Liver (tissue), 9 donors: ENCODE measurements around the gene PCGF2. TPM values are rescaled to one million over a fixed set of nuclear protein-coding genes. Genes with fewer than 3 reads are reported as not detected.

Experiments used
- DNase-seq: peaks from one replicate; pipeline ENCODE4 v3.0.0-alpha.2; 2017; ENCODE audit warnings: low spot score
- H3K27ac ChIP-seq, 2 donors: one replicate each; pipeline ENCODE4 v1.7.0; 2013; ENCODE audit warnings: inconsistent platforms in 2 of 2, low read length in 2 of 2, control low read depth in 1 of 2, low read depth in 1 of 2, mild to moderate bottlenecking in 1 of 2
- H3K27me3 ChIP-seq, 4 donors: one replicate each; pipeline versions ENCODE4 v1.6.1 to v1.7.0; 2013; ENCODE audit warnings: low read length in 3 of 4, inconsistent platforms in 1 of 4, mild to moderate bottlenecking in 1 of 4, moderate library complexity in 1 of 4; ENCODE audit not compliant: control insufficient read depth in 4 of 4, insufficient read depth in 4 of 4
- H3K36me3 ChIP-seq, 4 donors: one replicate each; pipeline versions ENCODE4 v1.6.1 to v1.7.0; 2013; ENCODE audit warnings: low read length in 3 of 4, mild to moderate bottlenecking in 3 of 4, low read depth in 1 of 4, moderate library complexity in 1 of 4; ENCODE audit not compliant: control insufficient read depth in 4 of 4, insufficient read depth in 3 of 4
- H3K4me1 ChIP-seq, 4 donors: one replicate each; pipeline versions ENCODE4 v1.6.1 to v1.7.0; 2013; ENCODE audit warnings: low read length in 3 of 4, mild to moderate bottlenecking in 3 of 4, moderate library complexity in 1 of 4; ENCODE audit not compliant: control insufficient read depth in 4 of 4, insufficient read depth in 4 of 4
- H3K4me3 ChIP-seq, 3 donors: one replicate each; pipeline versions ENCODE4 v1.6.1 to v1.7.0; 2013; ENCODE audit warnings: low read length in 3 of 3, control low read depth in 1 of 3, low read depth in 1 of 3, mild to moderate bottlenecking in 1 of 3
- H3K9ac ChIP-seq, 2 donors: one replicate each; pipeline ENCODE4 v1.7.0; 2013; ENCODE audit warnings: low read length in 2 of 2, mild to moderate bottlenecking in 2 of 2, moderate library complexity in 2 of 2, control low read depth in 1 of 2, low read depth in 1 of 2
- H3K9me3 ChIP-seq, 4 donors: one replicate each; pipeline versions ENCODE4 v1.6.1 to v1.7.0; 2013; ENCODE audit warnings: low read length in 3 of 4; ENCODE audit not compliant: control insufficient read depth in 4 of 4
- ATF3 ChIP-seq: IDR thresholded peaks from 2 replicates; pipeline ENCODE4 v1.6.1; 2016; ENCODE audit warnings: antibody characterized with exemption
- CTCF ChIP-seq: fragments of 150-350 bp; IDR thresholded peaks from 2 replicates; pipeline ENCODE4 v1.5.1; 2017; ENCODE audit warnings: improper control_type of control experiment, low read depth, low read length; ENCODE audit not compliant: missing input control
- EGR1 ChIP-seq, 2 donors: IDR thresholded peaks; 2 replicates each; pipeline ENCODE4 v1.6.1; 2016 to 2018; ENCODE audit warnings: antibody characterized with exemption in 2 of 2, low read depth in 2 of 2
- FOXA1 ChIP-seq: IDR thresholded peaks from 2 replicates; pipeline ENCODE4 v1.6.1; 2016; ENCODE audit warnings: antibody characterized with exemption
- FOXA2 ChIP-seq: IDR thresholded peaks from 2 replicates; pipeline ENCODE4 v1.6.1; 2016; ENCODE audit warnings: antibody characterized with exemption
- GABPA ChIP-seq, 2 donors: IDR thresholded peaks in 1 of 2; conservative IDR thresholded peaks in 1 of 2; 2 replicates each; pipeline ENCODE4 v1.6.1; 2016; ENCODE audit warnings: antibody characterized with exemption in 2 of 2, mild to moderate bottlenecking in 1 of 2, moderate library complexity in 1 of 2
- HNF4A ChIP-seq, 2 donors: conservative IDR thresholded peaks; 2 replicates each; pipeline ENCODE4 v1.6.1; 2016; ENCODE audit warnings: antibody characterized with exemption in 2 of 2, mild to moderate bottlenecking in 2 of 2
- HNF4G ChIP-seq: IDR thresholded peaks from 2 replicates; pipeline ENCODE4 v1.6.1; 2016; ENCODE audit warnings: antibody characterized with exemption
- MAX ChIP-seq: IDR thresholded peaks from 2 replicates; pipeline ENCODE4 v1.6.1; 2016; ENCODE audit warnings: antibody characterized with exemption
- NR2F2 ChIP-seq: IDR thresholded peaks from 2 replicates; pipeline ENCODE4 v1.6.1; 2016; ENCODE audit warnings: antibody characterized with exemption
- RAD21 ChIP-seq, 2 donors: IDR thresholded peaks; 2 replicates each; pipeline ENCODE4 v1.6.1; 2016; ENCODE audit warnings: antibody characterized with exemption in 2 of 2, mild to moderate bottlenecking in 2 of 2
- RXRA ChIP-seq, 2 donors: IDR thresholded peaks; 2 replicates each; pipeline ENCODE4 v1.6.1; 2017 to 2018; ENCODE audit warnings: antibody characterized with exemption in 2 of 2, mild to moderate bottlenecking in 1 of 2
- SP1 ChIP-seq: IDR thresholded peaks from 2 replicates; pipeline ENCODE4 v1.6.1; 2018; ENCODE audit warnings: antibody characterized with exemption, mild to moderate bottlenecking
- TAF1 ChIP-seq: conservative IDR thresholded peaks from 2 replicates; pipeline ENCODE4 v1.6.1; 2016; ENCODE audit warnings: antibody characterized with exemption, mild to moderate bottlenecking
- YY1 ChIP-seq: IDR thresholded peaks from 2 replicates; pipeline ENCODE4 v1.6.1; 2016; ENCODE audit warnings: antibody characterized with exemption, mild to moderate bottlenecking
- ZBTB33 ChIP-seq: IDR thresholded peaks from 2 replicates; pipeline ENCODE4 v1.6.1; 2016; ENCODE audit warnings: antibody characterized with exemption
- WGBS: extraction: QIAGEN DNeasy Blood & Tissue Kit; methylation state at CpG from one replicate; pipeline ENCODE4 v1.1.7; 2013; 5-methylcytosine and 5-hydroxymethylcytosine counted together
- polyA plus RNA-seq, 2 donors: library from polyadenylated mRNA; stranded (reverse) in 1 of 2; unstranded in 1 of 2; fragments of 200-250 nt in 1 of 2; fragments of >200 nt in 1 of 2; fragmentation: Nextera tagmentation in 1 of 2; extraction: Ambion mirVana in 1 of 2; gene quantifications; one replicate each; pipeline versions ENCODE4 v1.2.1 to v1.2.3, GENCODE V29; 2013 to 2015
- total RNA-seq, 2 donors: library from RNA; depleted of rRNA; stranded (reverse); fragments of >200 nt; gene quantifications; one replicate each; pipeline ENCODE4 v1.2.3, GENCODE V29; 2014
- donor health status: healthy.
- donor health status: healthy.
- donor health status: healthy.
- donor health status: healthy.
- donor health status: healthy.

Gene PCGF2
- total and polyA plus RNA-seq, 4 donors, result 1.2 to 3.2 (median 1.8) TPM

GRCh38 chr17:38711792-38712571, 36.2 kb downstream of the PCGF2 start:
- Histone ChIP-seq H3K9me3 (no peaks in the 10 kb centered on the region), H3K4me3 (no peak overlapping the region), H3K4me1 (peaks cover 0 to 5% (median 0%) of the 10 kb centered on the region in 4 donors), H3K27me3 (no peaks in the 10 kb centered on the region), H3K36me3 (peaks cover 6 to 45% (median 13%) of the 10 kb centered on the region in 4 donors), H3K9ac (no peak overlapping the region), H3K27ac (no peak overlapping the region)
- TF ChIP-seq HNF4G, result no peak
- TF ChIP-seq NR2F2, result no peak
- TF ChIP-seq RAD21 (IDR thresholded peaks at IDR 0.05), result no peak
- no peak for TF ChIP-seq FOXA2
- no peak for TF ChIP-seq FOXA1
- no peak for TF ChIP-seq HNF4A (conservative IDR thresholded peaks at IDR 0.05)
- no peak for TF ChIP-seq SP1
- TF ChIP-seq YY1, result no peak
- no peak for DNase-seq
- 85% methylated on average over 26 of the region's 26 CpGs for WGBS

- WGBS, result 86% methylated on average over 5 of the region's 5 CpGs
- Histone ChIP-seq H3K27me3 (no peaks in the 10 kb centered on the region), H3K27ac (no peak overlapping the region), H3K36me3 (peaks cover 6 to 37% (median 12%) of the 10 kb centered on the region in 4 donors), H3K9me3 (no peaks in the 10 kb centered on the region), H3K9ac (no peak overlapping the region), H3K4me3 (no peak overlapping the region), H3K4me1 (peaks cover 0 to 11% (median 4%) of the 10 kb centered on the region in 4 donors)
- TF ChIP-seq SP1, result no peak
- TF ChIP-seq RAD21 (IDR thresholded peaks at IDR 0.05), result no peak
- no peak for TF ChIP-seq FOXA1
- TF ChIP-seq ZBTB33, result no peak
- TF ChIP-seq MAX, result no peak
- no peak for TF ChIP-seq ATF3
- no peak for TF ChIP-seq RXRA (IDR thresholded peaks at IDR 0.05)
- no peak for TF ChIP-seq HNF4G
- TF ChIP-seq NR2F2, result no peak
- no peak for TF ChIP-seq TAF1
- TF ChIP-seq CTCF, result no peak
- TF ChIP-seq GABPA (IDR thresholded peaks at IDR 0.05 in 1 of 2, conservative IDR thresholded peaks at IDR 0.05 in 1 of 2), result no peak
- TF ChIP-seq YY1, result no peak
- TF ChIP-seq FOXA2, result no peak
- no peak for TF ChIP-seq EGR1 (IDR thresholded peaks at IDR 0.05; ENCODE audit: low read depth in 2 of 2)
- no peak for DNase-seq
Observed at GRCh38 chr17:38710985-38711384, 37.2 kb downstream of the PCGF2 start.
